Endothelial cell of umbilical vein (primary cell): ENCODE results near the gene DIABLO. TPM values are rescaled to one million over a fixed set of nuclear protein-coding genes. Genes with fewer than 3 reads are reported as not detected.

ENCODE experiments used
- BruUV-seq: library from RNA; stranded (reverse); fragments of 400-500 nt; replicated peaks from 2 replicates; lab custom pipeline; 2021; lab: Mats Ljungman, UMichigan
- CTCF ChIA-PET: fragments of 300-600, 350-600 bp; sonication (Branson Sonifier 250); formaldehyde crosslinking; loops from one replicate; lab custom pipeline; 2021; ENCODE audit warnings: antibody characterized with exemption, inconsistent platforms; lab: Charles Lee
- POLR2A ChIA-PET: fragments of 300-600, 350-600 bp; sonication (Branson Sonifier 250); formaldehyde crosslinking; loops from one replicate; lab custom pipeline; 2021; ENCODE audit warnings: antibody characterized with exemption, inconsistent platforms; lab: Charles Lee
- DNase-seq: peaks from one replicate; pipeline ENCODE4 v3.0.0-alpha.2; 2011; ENCODE audit warnings: low read depth, low spot score
- FAIRE-seq: peaks from 2 replicates; lab custom pipeline; 2011; peaks lifted over from hg19 to GRCh38; lab: Jason Lieb, UNC
- H2AFZ ChIP-seq: 2 replicates; pipeline ENCODE4 v1.6.0; 2012; ENCODE audit warnings: low read depth, low read length, control low read depth, inconsistent platforms
- H3K27ac ChIP-seq: 2 replicates; pipeline ENCODE4 v1.5.1; 2011; ENCODE audit warnings: low read depth, mild to moderate bottlenecking, control low read depth, low read length, moderate library complexity; ENCODE audit not compliant: insufficient read depth
- H3K27me3 ChIP-seq, 2 experiments: 2 replicates each; pipeline versions ENCODE4 v1.6.0 to v1.6.1; 2011; ENCODE audit warnings: low read length in 2 of 2, mixed read lengths in 1 of 2; ENCODE audit not compliant: control insufficient read depth in 2 of 2, insufficient read depth in 2 of 2
- H3K36me3 ChIP-seq, 2 experiments: 2 replicates in 1 of 2; 3 replicates in 1 of 2; pipeline ENCODE4 v1.5.1; 2011; ENCODE audit warnings: low read length in 2 of 2, mild to moderate bottlenecking in 1 of 2, moderate library complexity in 1 of 2; ENCODE audit not compliant: control insufficient read depth in 2 of 2, insufficient read depth in 2 of 2; ENCODE audit errors: extremely low read depth in 1 of 2
- H3K4me1 ChIP-seq: 3 replicates; pipeline ENCODE4 v1.5.1; 2011; ENCODE audit warnings: mild to moderate bottlenecking, low read length; ENCODE audit not compliant: control insufficient read depth, insufficient read depth; ENCODE audit errors: extremely low read depth
- H3K4me2 ChIP-seq: 2 replicates; pipeline ENCODE4 v1.6.1; 2011; ENCODE audit warnings: low read length, control low read depth, mixed read lengths; ENCODE audit not compliant: insufficient read depth
- H3K4me3 ChIP-seq, 3 experiments: fragments of 200-600 bp in 1 of 3; sonication (generic), shearing (Covaris generic) in 1 of 3; replicated peaks in 1 of 3; 2 replicates each; pipeline ENCODE4 v1.5.1; 2011 to 2016; ENCODE audit warnings: control low read depth in 3 of 3, low read length in 3 of 3, mild to moderate bottlenecking in 2 of 3, inconsistent platforms in 1 of 3, low read depth in 1 of 3, moderate library complexity in 1 of 3; ENCODE audit not compliant: insufficient read depth in 1 of 3
- H3K79me2 ChIP-seq: 2 replicates; pipeline ENCODE4 v1.6.0; 2012; ENCODE audit warnings: low read length, inconsistent platforms; ENCODE audit not compliant: control insufficient read depth, insufficient read depth
- H3K9ac ChIP-seq: replicated peaks from 2 replicates; pipeline ENCODE3; 2011; ENCODE audit warnings: low read length, control low read depth; ENCODE audit not compliant: insufficient read depth; ENCODE audit errors: extremely low read depth
- H3K9me1 ChIP-seq: replicated peaks from 3 replicates; pipeline ENCODE4 v1.6.0; 2011; ENCODE audit warnings: mild to moderate bottlenecking, low read length; ENCODE audit not compliant: control insufficient read depth, insufficient read depth; ENCODE audit errors: extremely low read depth
- H3K9me3 ChIP-seq: replicated peaks from 2 replicates; pipeline ENCODE4 v1.5.1; 2012; ENCODE audit warnings: low read length, inconsistent platforms; ENCODE audit not compliant: control insufficient read depth, insufficient read depth
- H4K20me1 ChIP-seq: replicated peaks from 2 replicates; pipeline ENCODE3; 2011; ENCODE audit warnings: mild to moderate bottlenecking, low read length; ENCODE audit not compliant: control insufficient read depth, insufficient read depth; ENCODE audit errors: extremely low read depth
- CTCF ChIP-seq, 2 donors: IDR thresholded peaks; 1 replicate in 1 of 2; 2 replicates in 1 of 2; pipeline ENCODE4 v1.5.1; 2011; ENCODE audit warnings: low read length in 2 of 2, mild to moderate bottlenecking in 2 of 2, moderate library complexity in 2 of 2, control low read depth in 1 of 2, inconsistent platforms in 1 of 2, low read depth in 1 of 2; ENCODE audit not compliant: insufficient read depth in 1 of 2; ENCODE audit errors: extremely low read depth in 1 of 2
- EZH2 ChIP-seq: IDR thresholded peaks from 2 replicates; pipeline ENCODE4 v1.6.1; 2012; ENCODE audit warnings: borderline replicate concordance, low read depth, mild to moderate bottlenecking, moderate library complexity, low read length, inconsistent platforms; ENCODE audit not compliant: severe bottlenecking
- FOS ChIP-seq: IDR thresholded peaks from 2 replicates; pipeline ENCODE4 v1.6.1; 2011; ENCODE audit warnings: mild to moderate bottlenecking, low read length, moderate library complexity, borderline replicate concordance; ENCODE audit not compliant: insufficient read depth
- GATA2 ChIP-seq: IDR thresholded peaks from 2 replicates; pipeline ENCODE4 v1.7.0; 2011; ENCODE audit warnings: low read depth, mild to moderate bottlenecking, moderate library complexity, mixed read lengths, low read length; ENCODE audit not compliant: insufficient read length, insufficient read depth
- JUN ChIP-seq: IDR thresholded peaks from 2 replicates; pipeline ENCODE4 v1.6.1; 2011; ENCODE audit warnings: borderline replicate concordance, low read depth; ENCODE audit not compliant: insufficient read length, insufficient read depth
- MAX ChIP-seq: IDR thresholded peaks from 2 replicates; pipeline ENCODE4 v1.6.1; 2011; ENCODE audit not compliant: insufficient read depth, insufficient read length
- MYC ChIP-seq: IDR thresholded peaks from one replicate; pipeline ENCODE4 v1.6.1; 2011; ENCODE audit warnings: mild to moderate bottlenecking, low read depth, low read length
- POLR2A ChIP-seq: IDR thresholded peaks from 2 replicates; pipeline ENCODE4 v1.6.1; 2012; ENCODE audit warnings: low read depth, mild to moderate bottlenecking, control low read depth, low read length
- POLR2AphosphoS5 ChIP-seq: IDR thresholded peaks from 2 replicates; pipeline ENCODE4 v1.6.1; 2012; ENCODE audit warnings: low read depth, mild to moderate bottlenecking, control low read depth, low read length, moderate library complexity; ENCODE audit not compliant: insufficient read depth
- dilution Hi-C: fragments of 300-500 bp; cut with MboI; formaldehyde crosslinking; loops from one replicate; pipeline ENCODE4 v1.15.0; 2019; ENCODE audit warnings: low sequenced_read_pairs; ENCODE audit not compliant: extremely low pct_ligation_motif_present
- intact Hi-C: fragments of 100-400 bp; cut with micrococcal nuclease; formaldehyde crosslinking; loops from one replicate; pipeline ENCODE4 v1.10.0; 2022
- polyA plus RNA-seq, 4 experiments: library from polyadenylated mRNA; depleted of rRNA in 3 of 4; stranded (reverse) in 3 of 4; unstranded in 1 of 4; fragments of >200 nt; gene quantifications; 2 replicates each; pipeline versions ENCODE4 v1.2.1 to v1.2.3, GENCODE V29; 2011 to 2012; ENCODE audit warnings: missing spikeins in 1 of 4
- small RNA-seq: library from RNA; depleted of rRNA; stranded (forward); fragments of <200 nt; gene quantifications from one replicate; pipeline ENCODE3, GENCODE V24; 2012; ENCODE audit warnings: low replicate concordance, low read depth; ENCODE audit not compliant: insufficient read depth, insufficient read length
- total RNA-seq: library from RNA; stranded (reverse); gene quantifications from 2 replicates; pipeline ENCODE4 v1.2.3, GENCODE V29; 2021

Gene DIABLO
- total and polyA plus RNA-seq, 2 donors (not counting 3 experiments of a cell fraction or from before 2014, with no cell fraction given): 49.9 to 55.4 TPM

DNA sequence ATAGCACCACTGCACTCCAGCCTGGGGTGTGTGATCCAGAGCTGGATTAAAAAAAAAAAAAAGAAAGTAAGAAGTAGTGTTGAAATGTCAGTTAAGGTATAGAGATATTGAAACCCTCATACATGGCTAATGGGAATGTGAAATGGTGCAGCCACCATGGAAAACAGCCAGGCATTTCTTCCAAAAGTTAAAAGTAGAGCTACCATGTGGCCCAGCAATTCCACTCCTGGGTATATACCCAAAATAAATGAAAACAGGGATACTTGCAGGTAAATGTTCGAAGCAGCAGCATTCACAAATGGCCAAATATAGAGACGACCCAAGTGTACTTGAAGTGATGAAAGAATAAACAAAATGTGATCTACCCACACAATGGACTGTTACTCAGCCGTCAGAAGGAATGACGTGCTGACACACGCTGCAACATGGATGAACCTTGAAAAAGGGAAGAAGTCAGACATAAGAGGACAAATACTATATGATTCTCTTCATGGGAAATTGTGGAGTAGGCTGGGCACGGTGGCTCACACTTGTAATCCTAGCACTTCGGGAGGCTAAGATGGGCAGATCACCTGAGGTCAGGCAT is 67.1 kb downstream of the DIABLO start:
- no peaks in the 10 kb centered on the region for H3K27me3 ChIP-seq
- no peaks in the 10 kb centered on the region for H3K79me2 ChIP-seq
- no peaks in the 10 kb centered on the region for H3K4me1 ChIP-seq
- H3K27ac ChIP-seq: no peak overlapping the region
- no peaks in the 10 kb centered on the region for H3K9me1 ChIP-seq
- dilution Hi-C loops: no loop called here
- TF ChIP-seq GATA2 (no peak), MYC (no peak), POLR2AphosphoS5 (no peak), MAX (no peak), POLR2A (no peak), CTCF (IDR thresholded peaks at IDR 0.05; ENCODE audit: extremely low read depth in 1 of 2, insufficient read depth in 1 of 2, low read depth in 1 of 2, low read length in 2 of 2) (no peak), EZH2 (no peak), JUN (no peak), FOS (no peak)
- intact Hi-C loops: no loop called here
- no peaks in the 10 kb centered on the region for H3K9me3 ChIP-seq
- FAIRE-seq (no peak), DNase-seq (no peak)
- ChIA-PET POLR2A (no interaction called here), CTCF (interaction anchor here (1.5 to 4.0 kb wide), 2 partner anchors 28 to 33 kb away, joined by 5 to 18 read pairs; no protein-coding TSS in a partner anchor)
- no peak overlapping the region for H3K4me3 ChIP-seq
- H2AFZ ChIP-seq: no peak overlapping the region
- no peak overlapping the region for H3K4me2 ChIP-seq
- no peaks in the 10 kb centered on the region for H4K20me1 ChIP-seq
- H3K9ac ChIP-seq: no peak overlapping the region
- H3K36me3 ChIP-seq: no peaks in the 10 kb centered on the region
- BruUV-seq: no TSS peak

Small RNAs within 50 kb of the gene (small RNA-seq; reads per million reads assigned to genes)
- gene DIABLO: 2.0 reads per million

Other genes starting within 250 kb of the DIABLO start
- 11.1 and 12.6 TPM in 2 replicates for gene BCL7A, start 204.2 kb downstream of the DIABLO start, total RNA-seq
- 9.5 and 9.7 TPM in 2 replicates for gene BCL7A, start 204.2 kb downstream of the DIABLO start, polyA plus RNA-seq
- gene MLXIP, start 147.3 kb downstream of the DIABLO start, total RNA-seq: 65.5 and 72.5 TPM in 2 replicates
- gene MLXIP, start 147.3 kb downstream of the DIABLO start, polyA plus RNA-seq: 22.0 and 37.6 TPM in 2 replicates
- not detected in 2 replicates for gene IL31, start 51.8 kb downstream of the DIABLO start, total RNA-seq
- gene IL31, start 51.8 kb downstream of the DIABLO start, polyA plus RNA-seq: not detected in 2 replicates
- 3.4 and 5.4 TPM in 2 replicates for gene LRRC43, start 42.9 kb downstream of the DIABLO start, total RNA-seq
- 2.2 and 3.1 TPM in 2 replicates for gene LRRC43, start 42.9 kb downstream of the DIABLO start, polyA plus RNA-seq
- gene B3GNT4, start 22.3 kb downstream of the DIABLO start, total RNA-seq: 0.23 and 0.31 TPM in 2 replicates
- gene B3GNT4, start 22.3 kb downstream of the DIABLO start, polyA plus RNA-seq: 0.11 and 0.13 TPM in 2 replicates
- 22.4 and 23.1 TPM in 2 replicates for gene VPS33A, start 40.4 kb upstream of the DIABLO start, total RNA-seq
- 12.1 and 13.5 TPM in 2 replicates for gene VPS33A, start 40.4 kb upstream of the DIABLO start, polyA plus RNA-seq
- gene CLIP1, start 196.6 kb upstream of the DIABLO start, total RNA-seq: 71.0 and 84.3 TPM in 2 replicates
- 56.5 and 58.8 TPM in 2 replicates for gene CLIP1, start 196.6 kb upstream of the DIABLO start, polyA plus RNA-seq